ENCODE measurements around the gene BLTP2.
A peak's percentile ranks its signal among the peaks of the same experiment; 100 is the strongest.
"Not testable (repeated sequence)": the region's sequence is repeated elsewhere in the genome, so short reads cannot be mapped to it uniquely, and the experiment has no call there.

The BLTP2 gene

GRCh38 chr17:28646039-28646754 lies 1.2 kb upstream of the BLTP2 start:
- no peak for DNase-seq

GRCh38 chr17:28645576-28645939 lies 600 bp upstream of the BLTP2 start:
- no peak for DNase-seq

- peak; percentile 1 for DNase-seq
Observed at GRCh38 chr17:28643983-28644786, 773 bp downstream of the BLTP2 start.

- no peak for DNase-seq
Observed at GRCh38 chr17:28641579-28641978, 3.4 kb downstream of the BLTP2 start.

- DNase-seq, result no peak
Observed at GRCh38 chr17:28635506-28635905, 9.5 kb downstream of the BLTP2 start.

- DNase-seq, result no peak
Observed at GRCh38 chr17:28634206-28634865, 10.6 kb downstream of the BLTP2 start.

- no peak for DNase-seq
Observed at GRCh38 chr17:28626818-28627217, 18.1 kb downstream of the BLTP2 start.

- no peak for DNase-seq
Observed at GRCh38 chr17:28624148-28624547, 20.8 kb downstream of the BLTP2 start.

- no peak for DNase-seq
Observed at GRCh38 chr17:28623696-28624095, 21.3 kb downstream of the BLTP2 start.

- no peak for DNase-seq
Observed at GRCh38 chr17:28622186-28622585, 22.8 kb downstream of the BLTP2 start.

- DNase-seq, result no peak
Observed at GRCh38 chr17:28620010-28620409, 24.9 kb downstream of the BLTP2 start.

GRCh38 chr17:28618464-28618863 lies 26.5 kb downstream of the BLTP2 start:
- DNase-seq, result no peak

GRCh38 chr17:28616281-28616680 lies 28.7 kb downstream of the BLTP2 start:
- no peak for DNase-seq

- DNase-seq, result no peak
Observed at GRCh38 chr17:28615260-28615940, 29.6 kb downstream of the BLTP2 start.

GRCh38 chr17:28613931-28614381 lies 31.0 kb downstream of the BLTP2 start, which contains the start of gene RSKR:
TSS of gene RSKR (minus strand) at chr17:28614185. CDS start at chr17:28614161, 24 bp downstream.
- DNase-seq, result no peak

- DNase-seq, result peak; percentile 12
Observed at GRCh38 chr17:28612936-28613872, 31.8 kb downstream of the BLTP2 start.

GRCh38 chr17:28612531-28612930 lies 32.4 kb downstream of the BLTP2 start:
- DNase-seq, result no peak

GRCh38 chr17:28610376-28610775 lies 34.6 kb downstream of the BLTP2 start:
- DNase-seq, result no peak

- not testable (repeated sequence) for DNase-seq
Observed at GRCh38 chr17:28604031-28604430, 40.9 kb downstream of the BLTP2 start.

- peak; percentile 68 for DNase-seq
Observed at GRCh38 chr17:28599311-28600184, 45.4 kb downstream of the BLTP2 start.

- DNase-seq, result peak; percentile 86
Observed at GRCh38 chr17:28598799-28599310, 46.1 kb downstream of the BLTP2 start, which contains the start of gene SPAG5. TSS of gene SPAG5 (minus strand) at chr17:28599025. CDS start at chr17:28598946, 79 bp downstream.
